ENCODE results near the gene GSTT2.

The GSTT2 gene

DNA sequence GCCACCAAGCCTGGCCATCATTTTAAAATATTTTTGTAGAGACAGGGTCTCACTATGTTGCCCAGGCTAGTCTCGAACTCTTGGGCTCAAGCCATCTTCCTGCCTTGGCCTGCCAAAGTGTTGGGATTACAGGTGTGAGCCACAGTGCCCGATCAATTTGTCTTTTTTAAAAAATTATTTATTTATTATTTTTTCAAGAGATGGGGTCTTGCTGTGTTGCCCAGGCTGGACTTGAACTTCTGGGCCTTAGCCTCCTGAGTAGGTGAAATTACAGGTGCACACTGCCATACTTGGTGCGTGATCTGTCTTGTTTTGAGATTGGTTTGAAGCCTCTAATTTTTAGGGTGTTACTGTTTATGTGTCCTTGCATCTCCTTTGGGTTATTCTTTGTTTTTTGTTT is 41.4 kb downstream of the GSTT2 start:
- no peak for TF ChIP-seq POLR2A (IDR thresholded peaks at IDR 0.05; ENCODE audit: low read length)
- no peak for TF ChIP-seq GATA1 (IDR thresholded peaks at IDR 0.05; ENCODE audit: low read depth, low read length)
- no peak for DNase-seq

DNA sequence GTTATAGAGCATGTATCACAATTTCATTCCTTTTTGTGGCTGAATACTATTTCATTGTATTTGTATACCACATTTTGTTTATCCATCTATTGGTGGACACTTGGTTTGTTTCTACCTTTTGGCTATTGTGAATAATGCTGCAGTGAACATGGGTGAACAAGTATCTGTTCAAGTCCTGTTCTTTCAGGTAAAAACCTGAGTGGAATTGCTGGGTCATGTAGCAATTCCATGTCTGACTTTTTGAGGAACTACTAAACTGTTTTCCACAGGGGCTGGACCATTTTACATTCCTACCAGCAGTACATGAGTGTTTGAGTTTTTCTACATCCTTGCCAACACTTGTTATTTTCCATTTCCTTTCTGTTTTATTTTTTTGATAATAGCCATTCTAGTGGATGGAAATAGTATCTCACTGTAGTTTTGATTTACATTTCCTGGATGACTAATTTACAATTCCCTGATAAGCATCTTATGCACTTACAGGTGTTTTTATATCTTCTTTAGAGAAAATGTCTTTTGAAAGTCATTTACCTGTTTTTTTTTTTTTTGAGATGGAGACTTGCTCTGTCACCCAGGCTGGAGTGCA is 43.4 kb downstream of the GSTT2 start:
- TF ChIP-seq POLR2A (IDR thresholded peaks at IDR 0.05; ENCODE audit: low read length) (no peak), GATA1 (IDR thresholded peaks at IDR 0.05; ENCODE audit: low read depth, low read length) (no peak)
- DNase-seq, result no peak

DNA sequence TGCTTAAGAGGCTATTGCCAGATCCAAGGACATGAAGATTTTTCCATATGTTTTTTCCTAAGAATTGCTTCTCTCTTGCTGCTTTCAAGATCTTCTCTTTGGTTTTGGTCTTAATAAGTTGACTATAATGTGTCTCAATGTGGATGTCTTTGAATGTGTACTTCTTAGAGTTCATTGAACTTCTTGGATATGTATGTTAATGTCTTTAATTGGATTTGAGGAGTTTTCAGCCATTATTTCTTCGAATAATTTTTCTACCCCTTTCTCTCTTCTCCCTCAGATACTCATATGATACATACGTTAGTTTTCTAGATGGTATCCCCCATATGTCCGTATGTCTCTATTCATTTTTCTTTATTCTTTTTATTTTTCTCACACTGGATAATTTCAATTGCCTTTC is 44.4 kb downstream of the GSTT2 start:
- no peak for DNase-seq
- TF ChIP-seq POLR2A (IDR thresholded peaks at IDR 0.05; ENCODE audit: low read length) (no peak), GATA1 (IDR thresholded peaks at IDR 0.05; ENCODE audit: low read depth, low read length) (no peak)

DNA sequence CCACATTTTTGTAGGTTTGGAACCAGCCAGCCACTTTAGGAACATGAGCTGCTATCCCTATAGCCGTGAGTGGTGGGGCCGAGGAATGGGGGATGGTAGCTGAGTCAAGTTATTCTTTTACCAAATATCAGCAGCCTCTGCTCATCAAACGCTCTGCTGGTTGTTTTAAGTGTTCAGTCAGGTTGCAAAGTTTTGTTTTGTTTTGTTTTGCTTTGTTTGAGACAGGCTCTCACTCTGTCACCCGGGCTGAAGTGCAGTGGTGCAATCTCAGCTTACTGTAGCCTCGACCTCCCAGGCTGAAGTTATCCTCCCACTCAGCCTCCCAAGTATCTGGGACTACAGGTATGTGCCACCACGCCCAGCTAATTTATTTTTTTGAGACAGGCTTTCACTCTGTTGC is 45.5 kb downstream of the GSTT2 start:
- TF ChIP-seq POLR2A (IDR thresholded peaks at IDR 0.05; ENCODE audit: low read length), result no peak
- TF ChIP-seq GATA1 (IDR thresholded peaks at IDR 0.05; ENCODE audit: low read depth, low read length), result no peak
- DNase-seq, result no peak

DNA sequence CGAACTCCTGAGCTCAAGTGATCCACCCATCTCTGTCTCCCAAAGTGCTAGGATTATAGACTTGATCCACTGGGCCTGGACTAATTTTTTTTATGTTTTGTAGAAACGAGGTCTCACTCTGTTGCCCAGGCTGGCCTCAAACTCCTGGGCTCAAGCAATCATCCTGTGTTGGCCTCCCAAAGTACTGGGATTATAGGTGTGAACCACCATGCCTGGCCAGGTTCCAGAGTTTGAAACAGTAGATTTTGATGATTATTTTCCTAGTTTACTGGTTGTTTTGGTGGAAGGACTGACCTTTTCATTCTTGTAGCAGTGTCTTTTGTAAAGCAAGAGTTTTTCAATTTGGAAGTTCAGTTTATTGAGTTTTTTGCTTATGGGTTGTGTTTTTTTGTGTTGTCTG is 46.1 kb downstream of the GSTT2 start:
- no peak for DNase-seq
- TF ChIP-seq POLR2A (IDR thresholded peaks at IDR 0.05; ENCODE audit: low read length) (no peak), GATA1 (IDR thresholded peaks at IDR 0.05; ENCODE audit: low read depth, low read length) (no peak)

DNA sequence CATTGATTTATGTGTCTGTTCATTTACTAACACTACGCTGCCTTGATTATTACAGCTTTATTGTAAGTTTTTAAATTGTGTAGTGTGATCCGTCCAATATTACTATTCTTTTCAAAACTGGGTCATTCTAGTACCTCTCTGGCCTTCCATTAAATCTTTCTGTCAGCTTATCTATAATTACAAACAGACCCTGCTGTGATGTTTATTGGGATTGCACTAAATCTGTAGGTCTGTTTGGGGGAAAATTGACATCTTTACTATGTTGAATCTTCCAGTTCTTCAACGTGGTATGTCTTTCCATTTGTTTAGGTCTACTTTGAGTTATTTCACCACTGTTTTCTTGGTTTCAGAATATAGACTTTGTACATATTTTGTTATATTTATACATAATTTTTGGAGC is 46.8 kb downstream of the GSTT2 start:
- DNase-seq, result no peak

GRCh38 chr22:24027389-24027975 is 47.5 kb downstream of the GSTT2 start:
- TF ChIP-seq GATA1 (IDR thresholded peaks at IDR 0.05; ENCODE audit: low read depth, low read length) (no peak), POLR2A (IDR thresholded peaks at IDR 0.05; ENCODE audit: low read length) (no peak)

More for the DNA sequence above, 46.8 kb downstream of the GSTT2 start:
- TF ChIP-seq GATA1 (IDR thresholded peaks at IDR 0.05; ENCODE audit: low read depth, low read length), result no peak
- no peak for TF ChIP-seq POLR2A (IDR thresholded peaks at IDR 0.05; ENCODE audit: low read length)

DNA sequence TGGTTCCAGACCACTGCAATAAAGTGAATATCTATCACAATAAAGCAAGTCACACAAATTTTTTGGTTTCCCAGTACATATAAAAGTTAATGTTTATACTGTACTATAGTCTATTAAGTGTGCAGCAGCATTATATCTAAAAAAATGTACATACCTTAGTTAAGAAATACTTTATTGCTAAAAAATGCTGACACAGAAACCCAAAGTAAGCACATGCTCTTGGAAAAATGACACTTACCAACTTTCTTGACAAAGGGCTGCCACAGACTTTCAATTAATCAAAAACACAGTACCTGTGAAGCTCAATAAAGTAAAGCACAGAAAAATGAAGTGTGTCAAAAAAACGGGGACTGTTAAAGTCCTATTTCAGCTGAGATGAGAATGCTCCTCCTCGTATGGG is 48.1 kb downstream of the GSTT2 start:
- TF ChIP-seq GATA1 (IDR thresholded peaks at IDR 0.05; ENCODE audit: low read depth, low read length), result no peak
- no peak for TF ChIP-seq POLR2A (IDR thresholded peaks at IDR 0.05; ENCODE audit: low read length)

More at GRCh38 chr22:24027389-24027975, 47.5 kb downstream of the GSTT2 start:
- peak in 1 of 2 experiments; percentile 23 for DNase-seq

GRCh38 chr22:24028533-24028932 is 48.6 kb downstream of the GSTT2 start:
- no peak for TF ChIP-seq POLR2A (IDR thresholded peaks at IDR 0.05; ENCODE audit: low read length)
- TF ChIP-seq GATA1 (IDR thresholded peaks at IDR 0.05; ENCODE audit: low read depth, low read length), result no peak
- DNase-seq, result no peak

More for the DNA sequence above, 48.1 kb downstream of the GSTT2 start:
- no peak for DNase-seq

GRCh38 chr22:24029304-24029703 is 49.4 kb downstream of the GSTT2 start:
- no peak for TF ChIP-seq POLR2A (IDR thresholded peaks at IDR 0.05; ENCODE audit: low read length)
- TF ChIP-seq GATA1 (IDR thresholded peaks at IDR 0.05; ENCODE audit: low read depth, low read length), result no peak
- DNase-seq, result no peak

DNA sequence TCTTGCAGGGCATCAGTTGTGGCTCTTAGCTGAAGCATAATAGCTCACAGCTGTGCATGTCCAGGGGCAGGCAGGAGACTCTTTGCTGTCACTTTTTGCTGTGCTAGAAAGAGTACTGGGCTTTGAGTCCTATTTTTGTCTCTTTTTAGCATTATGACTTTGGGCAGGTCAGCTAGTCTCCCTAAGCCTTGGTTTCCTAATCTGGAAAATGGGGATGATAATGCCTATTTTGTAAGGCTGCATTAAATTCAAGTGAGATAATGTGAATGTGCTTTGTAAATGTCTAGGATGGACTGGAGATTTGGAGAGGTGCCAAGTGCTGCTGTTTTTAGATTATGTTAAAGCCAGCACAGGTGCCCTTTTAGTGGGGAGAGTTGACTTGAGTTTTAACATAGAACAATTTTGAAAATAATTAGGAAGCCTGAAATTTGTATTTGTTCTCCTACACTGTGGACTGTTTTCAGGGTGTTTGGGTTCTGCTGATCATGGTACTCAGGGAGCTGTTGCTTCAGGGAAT is 50.3 kb downstream of the GSTT2 start:
- peak; percentile 44 to 61 for DNase-seq
- no peak for TF ChIP-seq POLR2A (IDR thresholded peaks at IDR 0.05; ENCODE audit: low read length)

Data from erythroblast (primary cell).